Measurements from ENCODE around the gene PGA3.
"Not testable (repeated sequence)": the region's sequence is repeated elsewhere in the genome, so short reads cannot be mapped to it uniquely, and the experiment has no call there.

The PGA3 gene

DNA sequence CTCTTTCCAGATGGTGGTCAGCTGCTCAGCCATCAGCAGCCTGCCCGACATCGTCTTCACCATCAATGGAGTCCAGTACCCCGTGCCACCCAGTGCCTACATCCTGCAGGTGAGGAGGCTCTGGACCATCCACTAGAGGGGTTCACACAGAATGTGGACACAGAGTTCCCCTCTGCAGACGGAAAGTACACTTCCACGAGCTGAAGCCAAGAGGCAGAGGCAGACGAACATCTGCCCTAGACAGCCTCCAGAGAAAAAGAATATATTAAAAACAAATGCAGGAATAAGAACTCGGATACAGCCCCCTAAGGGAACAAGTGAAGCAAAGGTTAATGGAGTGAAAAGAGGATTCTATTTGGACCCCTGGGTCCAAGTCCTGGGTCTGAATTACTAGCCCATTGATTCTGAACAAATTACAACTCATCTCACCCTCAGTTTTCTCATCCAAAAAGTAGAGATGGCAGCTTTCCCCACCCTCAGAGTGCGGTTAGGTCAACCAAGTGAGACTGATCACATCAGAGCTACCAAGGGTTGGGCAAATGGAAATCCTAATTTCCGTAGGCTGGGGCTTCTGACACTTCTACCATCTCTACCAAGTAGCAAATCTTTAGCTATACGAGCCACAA lies 8.1 kb downstream of the PGA3 start:
- not testable (repeated sequence) for DNase-seq

- not testable (repeated sequence) for DNase-seq
Measured at GRCh38 chr11:61212202-61212601, 8.9 kb downstream of the PGA3 start.

GRCh38 chr11:61213711-61214324 lies 10.5 kb downstream of the PGA3 start:
- not testable (repeated sequence) for DNase-seq

- DNase-seq, result not testable (repeated sequence)
Measured at GRCh38 chr11:61218306-61218705, 15.0 kb downstream of the PGA3 start.

DNA sequence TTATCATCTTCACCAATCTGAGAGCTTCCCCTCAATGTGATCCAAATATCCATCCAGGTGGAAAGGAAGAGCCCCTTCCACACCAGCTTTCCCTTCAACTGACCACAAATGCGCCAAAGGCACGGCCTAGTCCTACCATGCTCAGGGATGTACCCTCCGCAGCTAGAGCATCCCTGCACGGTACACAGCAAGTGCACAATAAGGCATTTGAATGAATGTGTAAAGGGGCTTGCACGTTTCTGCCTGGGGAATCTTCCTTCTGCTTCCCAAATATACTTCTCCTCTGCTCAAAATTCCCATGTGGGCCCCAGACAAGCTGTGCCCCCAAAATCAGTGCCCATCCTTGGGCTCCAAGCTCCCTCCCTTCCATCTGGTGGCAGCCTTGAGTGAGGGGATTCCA lies 15.7 kb downstream of the PGA3 start:
- not testable (repeated sequence) for DNase-seq

GRCh38 chr11:61222047-61222446 lies 18.7 kb downstream of the PGA3 start, which contains the start of gene PGA4:
TSS of gene PGA4 (plus strand) at chr11:61222347. CDS start at chr11:61222401, 54 bp downstream.
- DNase-seq, result not testable (repeated sequence)

GRCh38 chr11:61222692-61223091 lies 19.4 kb downstream of the PGA3 start:
- not testable (repeated sequence) for DNase-seq

DNA sequence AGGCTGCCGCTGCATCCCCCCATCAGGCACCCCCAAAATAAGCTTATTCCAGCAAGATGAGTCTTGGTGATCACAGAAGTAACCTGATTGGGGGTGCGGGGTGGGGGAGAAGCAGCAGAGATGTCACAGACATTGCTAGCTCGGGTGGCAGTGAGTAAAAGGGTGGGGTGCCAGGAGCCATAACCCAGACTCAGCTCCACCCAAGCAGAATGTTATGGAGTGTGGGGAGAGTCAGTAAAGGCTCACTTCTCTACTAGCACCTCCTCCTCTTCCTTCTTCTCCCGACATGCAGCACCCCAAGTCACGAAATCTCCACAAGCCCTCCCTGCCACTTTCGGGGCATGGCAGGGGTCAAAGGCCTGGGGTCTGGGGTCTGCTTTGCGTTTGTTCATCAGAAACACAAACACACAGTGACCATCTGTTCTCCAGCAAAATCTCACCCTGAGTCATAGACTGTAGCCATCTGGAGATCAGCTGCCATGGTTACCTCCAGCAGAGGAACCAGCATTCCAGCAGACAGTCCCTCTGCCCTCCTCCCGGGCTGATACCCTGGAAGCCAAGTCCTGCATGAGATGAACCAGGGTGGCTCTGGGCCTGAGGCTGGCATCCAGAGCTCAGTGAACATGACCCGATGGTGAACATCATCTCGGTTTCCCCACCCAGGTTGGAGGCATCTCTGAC lies 23.3 kb downstream of the PGA3 start:
- not testable (repeated sequence) for DNase-seq

- not testable (repeated sequence) for DNase-seq
Measured at GRCh38 chr11:61229458-61229857, 26.1 kb downstream of the PGA3 start.

- not testable (repeated sequence) for DNase-seq
Measured at GRCh38 chr11:61231033-61231432, 27.7 kb downstream of the PGA3 start.

GRCh38 chr11:61231585-61231984 lies 28.3 kb downstream of the PGA3 start:
- not testable (repeated sequence) for DNase-seq

DNA sequence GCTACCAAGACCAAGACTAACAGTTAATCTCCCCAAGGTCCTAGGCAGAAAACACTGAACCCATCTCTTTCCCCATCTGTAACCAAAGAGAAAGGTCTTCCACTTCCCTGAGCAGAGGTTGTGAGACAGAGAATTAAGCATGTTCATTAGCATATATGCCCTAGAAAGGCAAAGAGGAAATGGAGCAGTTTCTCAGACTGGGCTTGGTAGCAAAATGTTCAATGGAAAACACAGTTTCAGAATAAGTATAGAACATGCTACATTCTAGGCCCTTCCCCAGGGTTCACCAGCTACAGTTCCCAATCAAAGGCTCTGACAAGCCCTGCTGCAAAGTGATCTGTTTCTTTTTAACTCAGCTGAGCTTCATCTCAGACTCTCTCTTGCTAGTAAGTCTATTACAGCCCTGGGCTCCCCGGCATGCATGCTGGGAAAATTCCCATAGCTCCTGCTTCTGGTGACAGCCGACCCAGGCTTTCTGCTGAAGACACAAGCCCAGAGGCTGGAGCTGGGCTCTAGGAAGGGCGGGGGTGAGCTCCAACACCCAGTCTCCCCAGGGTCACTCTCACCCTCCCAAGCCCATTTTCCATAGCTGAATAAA lies 29.3 kb downstream of the PGA3 start:
- DNase-seq, result not testable (repeated sequence)

DNA sequence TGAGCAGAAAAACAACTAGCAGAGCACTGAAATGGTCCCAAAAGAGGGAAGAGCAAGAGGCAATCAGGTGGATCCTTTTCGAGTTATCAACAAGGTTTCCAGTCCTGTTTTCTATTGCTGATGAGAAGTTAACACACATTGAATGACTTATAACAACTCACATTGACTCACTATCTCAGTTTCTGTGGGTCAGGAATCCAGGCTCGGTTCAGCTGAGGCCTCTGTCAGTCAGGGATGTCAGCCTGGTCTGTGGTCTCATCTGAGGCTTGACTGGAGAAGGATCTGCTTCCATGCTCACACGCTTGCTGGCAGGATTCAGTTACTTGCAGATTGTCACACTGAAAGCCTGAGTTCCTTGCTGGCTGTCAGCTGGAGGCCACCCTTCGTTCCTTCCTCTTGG lies 33.8 kb downstream of the PGA3 start:
- not testable (repeated sequence) for DNase-seq

- not testable (repeated sequence) for DNase-seq
Measured at GRCh38 chr11:61240288-61240687, 37.0 kb downstream of the PGA3 start.

DNA sequence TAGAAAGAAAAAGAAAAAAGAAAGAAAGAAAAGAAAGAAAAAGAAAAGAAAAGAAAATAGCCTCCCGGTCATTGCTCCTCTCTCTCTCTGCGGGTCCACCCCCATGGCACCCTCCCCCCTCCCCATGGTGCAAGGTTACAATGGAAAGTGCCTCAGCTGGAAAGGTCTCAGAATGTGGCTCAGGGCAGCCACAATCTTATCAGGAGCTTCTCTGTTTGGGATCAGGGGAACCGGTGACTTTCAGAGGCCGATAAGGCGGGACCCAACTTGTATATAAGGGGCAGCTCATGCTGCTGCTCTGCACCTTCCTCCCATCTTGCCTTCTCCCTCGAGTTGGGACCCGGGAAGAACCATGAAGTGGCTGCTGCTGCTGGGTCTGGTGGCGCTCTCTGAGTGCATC lies 37.6 kb downstream of the PGA3 start, which contains the start of gene PGA5:
Gene PGA5 (plus strand): TSS at position 301 of the 400 bp plus-strand sequence. CDS start 52 bp downstream, at position 353.
- DNase-seq, result not testable (repeated sequence)

GRCh38 chr11:61241526-61241925 lies 38.2 kb downstream of the PGA3 start:
- DNase-seq, result not testable (repeated sequence)

DNA sequence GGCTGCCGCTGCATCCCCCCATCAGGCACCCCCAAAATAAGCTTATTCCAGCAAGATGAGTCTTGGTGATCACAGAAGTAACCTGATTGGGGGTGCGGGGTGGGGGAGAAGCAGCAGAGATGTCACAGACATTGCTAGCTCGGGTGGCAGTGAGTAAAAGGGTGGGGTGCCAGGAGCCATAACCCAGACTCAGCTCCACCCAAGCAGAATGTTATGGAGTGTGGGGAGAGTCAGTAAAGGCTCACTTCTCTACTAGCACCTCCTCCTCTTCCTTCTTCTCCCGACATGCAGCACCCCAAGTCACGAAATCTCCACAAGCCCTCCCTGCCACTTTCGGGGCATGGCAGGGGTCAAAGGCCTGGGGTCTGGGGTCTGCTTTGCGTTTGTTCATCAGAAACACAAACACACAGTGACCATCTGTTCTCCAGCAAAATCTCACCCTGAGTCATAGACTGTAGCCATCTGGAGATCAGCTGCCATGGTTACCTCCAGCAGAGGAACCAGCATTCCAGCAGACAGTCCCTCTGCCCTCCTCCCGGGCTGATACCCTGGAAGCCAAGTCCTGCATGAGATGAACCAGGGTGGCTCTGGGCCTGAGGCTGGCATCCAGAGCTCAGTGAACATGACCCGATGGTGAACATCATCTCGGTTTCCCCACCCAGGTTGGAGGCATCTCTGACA lies 42.1 kb downstream of the PGA3 start:
- DNase-seq, result not testable (repeated sequence)

- DNase-seq, result not testable (repeated sequence)
Measured at GRCh38 chr11:61248071-61248470, 44.8 kb downstream of the PGA3 start.

- not testable (repeated sequence) for DNase-seq
Measured at GRCh38 chr11:61249201-61249600, 45.9 kb downstream of the PGA3 start.

DNA sequence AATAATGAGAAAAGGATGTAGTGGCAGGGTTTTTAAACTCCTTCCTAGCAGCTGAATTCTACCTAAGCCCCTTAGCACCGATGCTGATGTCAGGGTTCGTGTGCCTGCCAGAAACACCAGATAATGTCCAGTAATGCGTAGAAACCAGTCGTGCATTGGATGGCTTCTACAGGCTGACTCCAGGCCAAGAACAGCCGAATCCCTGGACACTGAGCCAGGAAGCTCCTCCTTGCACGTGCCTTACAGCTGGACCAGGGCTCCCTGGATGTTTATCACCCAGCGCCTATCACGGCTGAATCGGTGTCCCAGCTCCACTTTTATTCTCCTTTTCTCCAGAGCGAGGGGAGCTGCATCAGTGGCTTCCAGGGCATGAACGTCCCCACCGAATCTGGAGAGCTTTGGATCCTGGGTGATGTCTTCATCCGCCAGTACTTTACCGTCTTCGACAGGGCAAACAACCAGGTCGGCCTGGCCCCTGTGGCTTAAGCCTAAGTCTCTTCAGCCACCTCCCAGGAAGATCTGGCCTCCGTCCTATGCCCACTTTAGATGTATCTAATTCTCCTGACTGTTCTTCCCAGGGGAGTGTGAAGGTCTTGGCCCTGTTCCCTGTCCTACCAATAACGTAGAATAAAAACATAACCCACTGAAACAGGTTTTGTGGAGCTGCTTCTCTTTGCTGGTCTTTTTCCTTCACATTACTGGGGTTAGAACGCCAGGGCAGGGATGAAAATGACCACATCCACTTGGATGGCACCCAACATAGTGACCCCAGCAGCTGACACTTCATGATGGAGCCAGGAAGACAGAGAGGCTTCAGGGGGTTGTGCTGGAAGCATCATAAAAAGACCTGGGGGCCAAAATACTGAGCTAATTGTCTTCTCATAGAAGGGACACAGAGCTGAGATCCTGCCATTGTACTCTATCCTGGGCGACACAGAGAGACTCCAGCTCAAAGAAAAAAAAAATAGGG lies 47.8 kb downstream of the PGA3 start:
- DNase-seq, result not testable (repeated sequence)

GRCh38 chr11:61252332-61252731 lies 49.0 kb downstream of the PGA3 start:
- DNase-seq, result not testable (repeated sequence)

All from NCI-H1436 treated with DMSO at 0.1 percent for 48 hours (cell line).